ENCODE measurements around the gene GASK1A.

Gene GASK1A

GRCh38 chr3:43094851-43095250, 115.7 kb downstream of the GASK1A start:
- Histone ChIP-seq H3K9ac (ENCODE audit: low read length) (no peak overlapping the region), H3K4me2 (ENCODE audit: low read depth, low read length, poor library complexity, severe bottlenecking) (no peak overlapping the region), H3K27ac (ENCODE audit: low read depth, low read length) (no peak overlapping the region), H2AFZ (ENCODE audit: low read depth, low read length, severe bottlenecking) (no peak overlapping the region), H3K4me3 (ENCODE audit: insufficient read depth, low read length, poor library complexity, severe bottlenecking) (no peak overlapping the region), H3K79me2 (ENCODE audit: insufficient read depth, low read length) (no peaks in the 10 kb centered on the region), H3F3A (ENCODE audit: insufficient read depth) (no peaks in the 10 kb centered on the region), H4K20me1 (ENCODE audit: low read depth, low read length) (no peaks in the 10 kb centered on the region), H3K36me3 (ENCODE audit: low read length) (no peaks in the 10 kb centered on the region), H3K27me3 (ENCODE audit: low read length) (no peaks in the 10 kb centered on the region), H3K9me3 (ENCODE audit: insufficient read depth, low read length) (no peaks in the 10 kb centered on the region), H3K9me2 (replicated peaks; ENCODE audit: insufficient read depth, low read length) (no peaks in the 10 kb centered on the region)
- TF ChIP-seq EZH2phosphoT487 (conservative IDR thresholded peaks at IDR 0.05; ENCODE audit: low read length): no peak
- no peak for TF ChIP-seq CTCF (IDR thresholded peaks at IDR 0.05; ENCODE audit: insufficient read depth, low read length, poor library complexity, severe bottlenecking)

- Histone ChIP-seq H4K20me1 (ENCODE audit: low read depth, low read length) (no peaks in the 10 kb centered on the region), H3K36me3 (ENCODE audit: low read length) (no peaks in the 10 kb centered on the region), H3K9me2 (replicated peaks; ENCODE audit: insufficient read depth, low read length) (no peaks in the 10 kb centered on the region), H3K27me3 (ENCODE audit: low read length) (no peaks in the 10 kb centered on the region), H3K9me3 (ENCODE audit: insufficient read depth, low read length) (no peaks in the 10 kb centered on the region), H3F3A (ENCODE audit: insufficient read depth) (no peaks in the 10 kb centered on the region), H3K4me2 (ENCODE audit: low read depth, low read length, poor library complexity, severe bottlenecking) (no peak overlapping the region), H3K9ac (ENCODE audit: low read length) (no peak overlapping the region), H3K27ac (ENCODE audit: low read depth, low read length) (no peak overlapping the region), H2AFZ (ENCODE audit: low read depth, low read length, severe bottlenecking) (no peak overlapping the region), H3K79me2 (ENCODE audit: insufficient read depth, low read length) (no peaks in the 10 kb centered on the region), H3K4me3 (ENCODE audit: insufficient read depth, low read length, poor library complexity, severe bottlenecking) (no peak overlapping the region)
- TF ChIP-seq EZH2phosphoT487 (conservative IDR thresholded peaks at IDR 0.05; ENCODE audit: low read length): no peak
- TF ChIP-seq CTCF (IDR thresholded peaks at IDR 0.05; ENCODE audit: insufficient read depth, low read length, poor library complexity, severe bottlenecking): no peak
Observed at GRCh38 chr3:43095370-43095769, 116.3 kb downstream of the GASK1A start.

GRCh38 chr3:43096761-43097160, 117.7 kb downstream of the GASK1A start:
- no peak overlapping the region for H3K4me3 ChIP-seq (ENCODE audit: insufficient read depth, low read length, poor library complexity, severe bottlenecking)
- TF ChIP-seq CTCF (IDR thresholded peaks at IDR 0.05; ENCODE audit: insufficient read depth, low read length, poor library complexity, severe bottlenecking) (no peak), EZH2phosphoT487 (conservative IDR thresholded peaks at IDR 0.05; ENCODE audit: low read length) (no peak)
- H3F3A ChIP-seq (ENCODE audit: insufficient read depth): no peaks in the 10 kb centered on the region
- no peaks in the 10 kb centered on the region for H3K36me3 ChIP-seq (ENCODE audit: low read length)
- H3K9ac ChIP-seq (ENCODE audit: low read length): no peak overlapping the region
- H4K20me1 ChIP-seq (ENCODE audit: low read depth, low read length): no peaks in the 10 kb centered on the region
- no peaks in the 10 kb centered on the region for H3K27me3 ChIP-seq (ENCODE audit: low read length)
- no peak overlapping the region for H2AFZ ChIP-seq (ENCODE audit: low read depth, low read length, severe bottlenecking)
- no peak overlapping the region for H3K4me2 ChIP-seq (ENCODE audit: low read depth, low read length, poor library complexity, severe bottlenecking)
- H3K79me2 ChIP-seq (ENCODE audit: insufficient read depth, low read length): no peaks in the 10 kb centered on the region
- no peaks in the 10 kb centered on the region for H3K9me2 ChIP-seq (replicated peaks; ENCODE audit: insufficient read depth, low read length)
- no peaks in the 10 kb centered on the region for H3K9me3 ChIP-seq (ENCODE audit: insufficient read depth, low read length)
- no peak overlapping the region for H3K27ac ChIP-seq (ENCODE audit: low read depth, low read length)

Measured in SU-DHL-6 (cell line).